ENCODE data around the gene MAJIN.

The MAJIN gene

GRCh38 chr11:65002706-65003105, 30.8 kb upstream of the MAJIN start:
- DNase-seq (ENCODE audit: low read depth) = no peak
- no peak for TF ChIP-seq CTCF (IDR thresholded peaks at IDR 0.05; ENCODE audit: low read length, missing control alignments)

GRCh38 chr11:64999478-64999877, 27.6 kb upstream of the MAJIN start:
- H3K4me3 ChIP-seq (replicated peaks; ENCODE audit: low read depth, low read length) = no peak overlapping the region
- no peak for TF ChIP-seq CTCF (IDR thresholded peaks at IDR 0.05; ENCODE audit: low read length, missing control alignments)

More at GRCh38 chr11:65002706-65003105, 30.8 kb upstream of the MAJIN start:
- H3K4me3 ChIP-seq (replicated peaks; ENCODE audit: low read depth, low read length) = no peak overlapping the region

GRCh38 chr11:64998690-64999431, 27.0 kb upstream of the MAJIN start:
- no peak for TF ChIP-seq CTCF (IDR thresholded peaks at IDR 0.05; ENCODE audit: low read length, missing control alignments)
- no peak for DNase-seq (ENCODE audit: low read depth)
- H3K4me3 ChIP-seq (replicated peaks; ENCODE audit: low read depth, low read length) = no peak overlapping the region

More at GRCh38 chr11:64999478-64999877, 27.6 kb upstream of the MAJIN start:
- no peak for DNase-seq (ENCODE audit: low read depth)

DNA sequence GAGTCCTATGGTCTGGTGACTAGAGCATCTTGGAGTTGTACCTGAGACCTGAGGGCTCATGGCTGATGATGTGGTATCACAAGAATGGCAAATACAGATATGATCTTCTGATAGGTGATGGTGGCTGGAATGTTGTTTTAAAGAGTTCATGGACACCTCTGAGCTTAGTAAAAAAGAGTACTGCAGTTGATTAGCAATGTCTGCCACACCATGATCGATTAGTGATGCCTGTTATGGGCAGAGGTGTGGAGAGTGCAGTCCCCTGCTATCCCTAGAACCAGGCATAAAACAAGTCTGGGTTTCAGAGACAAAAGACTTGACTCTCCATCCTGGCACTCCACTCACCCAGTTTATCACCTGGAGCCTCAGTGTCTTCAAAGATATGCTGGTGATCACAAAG, 26.2 kb upstream of the MAJIN start:
- no peak for TF ChIP-seq CTCF (IDR thresholded peaks at IDR 0.05; ENCODE audit: low read length, missing control alignments)
- H3K4me3 ChIP-seq (replicated peaks; ENCODE audit: low read depth, low read length) = no peak overlapping the region
- DNase-seq (ENCODE audit: low read depth) = no peak

DNA sequence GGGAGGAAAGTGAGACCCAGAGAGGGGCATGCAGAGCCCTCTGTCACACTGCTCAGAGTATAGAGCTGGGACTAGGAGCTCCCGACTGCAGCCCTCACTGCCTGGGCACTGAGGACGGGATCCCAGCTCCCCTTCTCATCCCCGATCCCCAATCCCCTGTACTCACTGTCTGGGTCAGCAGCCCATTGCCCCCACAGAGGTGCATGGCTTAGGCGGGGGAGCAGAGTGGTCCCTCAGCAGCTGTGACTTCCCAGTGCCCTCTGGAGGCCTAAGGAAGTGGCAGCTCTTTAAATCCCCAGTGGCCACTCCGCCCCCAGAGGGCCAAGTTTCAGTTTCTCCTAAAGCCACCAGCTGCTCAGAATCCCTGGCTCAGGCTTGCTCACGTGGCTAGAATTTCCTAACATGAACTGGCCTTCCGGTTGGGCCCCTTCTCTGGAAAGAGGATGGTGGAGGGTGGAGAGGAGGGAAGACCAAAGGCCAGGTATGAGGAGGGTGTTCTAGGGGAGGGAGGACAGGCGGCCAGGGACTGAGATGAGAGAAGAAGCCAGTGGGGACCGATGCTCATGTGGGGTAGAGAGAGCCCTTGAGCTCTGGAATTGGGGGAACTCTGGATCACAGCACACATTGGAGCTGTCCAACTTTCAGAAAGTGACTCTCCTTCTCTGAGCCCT, 24.9 kb upstream of the MAJIN start, which contains the start of gene BATF2:
BATF2 (minus strand) TSS at position 262 of the 671 bp plus-strand sequence; CDS start at position 205, 57 bp downstream.
- peak; percentile 45 for TF ChIP-seq CTCF (IDR thresholded peaks at IDR 0.05; ENCODE audit: low read length, missing control alignments)
- peak within 1 kb of the TSS; percentile 42 for H3K4me3 ChIP-seq (replicated peaks; ENCODE audit: low read depth, low read length)
- peak; percentile 82 for DNase-seq (ENCODE audit: low read depth)

GRCh38 chr11:64996327-64996709, 24.4 kb upstream of the MAJIN start:
- H3K4me3 ChIP-seq (replicated peaks; ENCODE audit: low read depth, low read length) = peak overlapping the region; percentile 42
- no peak for DNase-seq (ENCODE audit: low read depth)
- TF ChIP-seq CTCF (IDR thresholded peaks at IDR 0.05; ENCODE audit: low read length, missing control alignments) = no peak
